ENCODE measurements around the gene NPAS3.

Gene NPAS3

GRCh38 chr14:33814010-33814409, 875.3 kb downstream of the NPAS3 start:
- DNase-seq: no peak

GRCh38 chr14:33833706-33834465, 895.2 kb downstream of the NPAS3 start:
- no peak for DNase-seq

- no peak for DNase-seq
These were observed 896.0 kb downstream of the NPAS3 start for GRCh38 chr14:33834466-33835260.

GRCh38 chr14:33835261-33835655, 896.6 kb downstream of the NPAS3 start:
- DNase-seq: no peak

GRCh38 chr14:33835677-33836076, 897.0 kb downstream of the NPAS3 start:
- no peak for DNase-seq

- no peak for DNase-seq
These were observed 897.7 kb downstream of the NPAS3 start for GRCh38 chr14:33836203-33836899.

- no peak for DNase-seq
These were observed 898.4 kb downstream of the NPAS3 start for GRCh38 chr14:33836900-33837577.

- no peak for DNase-seq
These were observed 899.4 kb downstream of the NPAS3 start for GRCh38 chr14:33837943-33838683.

GRCh38 chr14:33839193-33840076, 900.8 kb downstream of the NPAS3 start:
- DNase-seq: peak; percentile 2

GRCh38 chr14:33840797-33841196, 902.1 kb downstream of the NPAS3 start:
- DNase-seq: no peak

GRCh38 chr14:33842299-33842698, 903.6 kb downstream of the NPAS3 start:
- no peak for DNase-seq

GRCh38 chr14:33844118-33844517, 905.4 kb downstream of the NPAS3 start:
- DNase-seq: no peak

- DNase-seq: no peak
These were observed 907.6 kb downstream of the NPAS3 start for GRCh38 chr14:33846100-33846824.

- no peak for DNase-seq
These were observed 908.4 kb downstream of the NPAS3 start for GRCh38 chr14:33847066-33847465.

- no peak for DNase-seq
These were observed 909.3 kb downstream of the NPAS3 start for GRCh38 chr14:33848009-33848408.

- no peak for DNase-seq
These were observed 910.2 kb downstream of the NPAS3 start for GRCh38 chr14:33848706-33849454.

- no peak for DNase-seq
These were observed 910.7 kb downstream of the NPAS3 start for GRCh38 chr14:33849455-33849801.

- no peak for DNase-seq
These were observed 912.1 kb downstream of the NPAS3 start for GRCh38 chr14:33850826-33851225.

- no peak for DNase-seq
These were observed 912.7 kb downstream of the NPAS3 start for GRCh38 chr14:33851366-33851765.

GRCh38 chr14:33851931-33852330, 913.3 kb downstream of the NPAS3 start:
- no peak for DNase-seq
